Measurements from ENCODE around the gene GRIN2A. TPM values are rescaled to one million over a fixed set of nuclear protein-coding genes. Genes with fewer than 3 reads are reported as not detected.

GRIN2A gene
- total and polyA plus RNA-seq, 2 of the 13 experiments (the other 11 are each of a cell fraction or from before 2014, with no cell fraction given) = not detected

DNA sequence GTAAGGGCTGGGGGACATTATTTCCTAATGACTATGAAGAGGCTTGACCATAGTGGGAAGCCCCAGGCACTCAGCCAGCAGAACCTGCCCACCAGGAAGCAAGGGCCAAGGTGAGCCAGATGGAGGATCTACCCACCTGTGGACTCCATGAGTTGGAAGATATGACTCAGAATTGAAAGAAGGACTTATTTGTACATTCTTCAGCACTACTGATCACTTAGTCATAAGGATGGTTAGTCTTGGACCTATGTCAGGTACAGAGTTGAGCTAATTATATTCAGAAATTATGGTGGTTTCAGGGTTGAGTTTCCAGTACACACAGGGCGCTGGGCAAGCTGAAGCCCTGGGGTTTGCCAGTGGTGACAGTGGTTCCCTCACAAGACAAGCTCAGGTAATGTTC is 24.0 kb upstream of the GRIN2A start:
- peaks cover 0 to 7% of the 10 kb centered on the region in 2 experiments; a peak in 2 of 5 replicates for H3K27me3 ChIP-seq (ENCODE audit: control insufficient read depth in 1 of 2, insufficient read depth in 2 of 2, low read length in 2 of 2)
- WGBS (ENCODE audit: low lambda C conversion rate) = 0% methylated on average over 1 of the region's 1 CpG
- ATAC-seq (no peak), DNase-seq (ENCODE audit: low spot score) (no peak), FAIRE-seq (no peak)
- H3K27ac ChIP-seq (ENCODE audit: extremely low read length, insufficient read depth, low read length) = no peak overlapping the region
- no peak overlapping the region for H3K9ac ChIP-seq (ENCODE audit: insufficient read depth, low read depth, low read length)
- H4K20me1 ChIP-seq (ENCODE audit: insufficient read depth, low read length) = no peaks in the 10 kb centered on the region
- in situ Hi-C loops (cut with HindIII; ENCODE audit: extremely low pct_ligation_motif_present, low pct_unique_long_range_greater_than_20kb) (no loop called here), intact Hi-C loops (cut with micrococcal nuclease; ENCODE audit: unreplicated experiment) (no loop called here)
- peaks cover 8% of the 10 kb centered on the region for H3K9me3 ChIP-seq (ENCODE audit: low read length)
- no peaks in the 10 kb centered on the region for H3K36me3 ChIP-seq (replicated peaks in 1 of 2; ENCODE audit: control insufficient read depth in 1 of 2, insufficient read depth in 2 of 2, low read length in 2 of 2)
- H3K4me1 ChIP-seq (ENCODE audit: insufficient read depth, low read length) = peaks cover 10% of the 10 kb centered on the region
- H3K79me2 ChIP-seq (ENCODE audit: insufficient read depth, low read length) = no peaks in the 10 kb centered on the region
- no peak overlapping the region for H3K4me2 ChIP-seq (ENCODE audit: low read depth, low read length)
- no peak for TF ChIP-seq ZNF34 (CRISPR knock-in tag; IDR thresholded peaks at IDR 0.05; ENCODE audit: borderline replicate concordance)
- TF ChIP-seq TBP (CRISPR knock-in tag; IDR thresholded peaks at IDR 0.05) = no peak
- TF ChIP-seq ARNT (IDR thresholded peaks at IDR 0.05) = no peak
- no peak for TF ChIP-seq ZNF205 (CRISPR knock-in tag; IDR thresholded peaks at IDR 0.05)
- no peak for TF ChIP-seq LBX2 (CRISPR knock-in tag; IDR thresholded peaks at IDR 0.05; ENCODE audit: borderline replicate concordance)
- BruUV-seq (replicated peaks) = no TSS peak
- CTCF ChIA-PET (ENCODE audit: low intra/inter-chr PET ratio, low total read pairs) = no interaction called here
- H3K4me3 ChIP-seq (replicated peaks in 1 of 3; ENCODE audit: insufficient read depth in 1 of 3, low read depth in 2 of 3, low read length in 3 of 3) = no peak overlapping the region
- no peak overlapping the region for H2AFZ ChIP-seq (ENCODE audit: low read length)
- POLR2A ChIA-PET = no interaction called here

GRCh38 chr16:10205688-10206087 is 23.5 kb upstream of the GRIN2A start:
- DNase-seq (ENCODE audit: low spot score) = no peak

More at GRCh38 chr16:10205688-10206087, 23.5 kb upstream of the GRIN2A start:
- Histone ChIP-seq H3K36me3 (replicated peaks in 1 of 2; ENCODE audit: control insufficient read depth in 1 of 2, insufficient read depth in 2 of 2, low read length in 2 of 2) (no peaks in the 10 kb centered on the region), H2AFZ (ENCODE audit: low read length) (no peak overlapping the region), H3K79me2 (ENCODE audit: insufficient read depth, low read length) (no peaks in the 10 kb centered on the region), H3K27me3 (ENCODE audit: control insufficient read depth in 1 of 2, insufficient read depth in 2 of 2, low read length in 2 of 2) (peaks cover 0 to 7% of the 10 kb centered on the region in 2 experiments; a peak in 2 of 5 replicates), H3K27ac (ENCODE audit: extremely low read length, insufficient read depth, low read length) (no peak overlapping the region), H3K4me2 (ENCODE audit: low read depth, low read length) (no peak overlapping the region), H3K4me1 (ENCODE audit: insufficient read depth, low read length) (peaks cover 10% of the 10 kb centered on the region), H4K20me1 (ENCODE audit: insufficient read depth, low read length) (no peaks in the 10 kb centered on the region), H3K9me3 (ENCODE audit: low read length) (peaks cover 8% of the 10 kb centered on the region), H3K4me3 (replicated peaks in 1 of 3; ENCODE audit: insufficient read depth in 1 of 3, low read depth in 2 of 3, low read length in 3 of 3) (no peak overlapping the region), H3K9ac (ENCODE audit: insufficient read depth, low read depth, low read length) (no peak overlapping the region)
- intact Hi-C loops (cut with micrococcal nuclease; ENCODE audit: unreplicated experiment) = no loop called here
- TF ChIP-seq AHR (CRISPR knock-in tag; IDR thresholded peaks at IDR 0.05) (no peak), ARNT (IDR thresholded peaks at IDR 0.05) (no peak), ZNF460 (CRISPR knock-in tag; IDR thresholded peaks at IDR 0.05; ENCODE audit: borderline replicate concordance) (0 out of 2 replicates have a peak, but pooled peaks have one; percentile 5), ZNF672 (CRISPR knock-in tag; IDR thresholded peaks at IDR 0.05) (no peak), ZNF747 (CRISPR knock-in tag; IDR thresholded peaks at IDR 0.05; ENCODE audit: borderline replicate concordance) (no peak), FOSL1 (CRISPR knock-in tag; IDR thresholded peaks at IDR 0.05; ENCODE audit: borderline replicate concordance) (no peak)
- WGBS (ENCODE audit: low lambda C conversion rate) = 68% methylated on average over 7 of the region's 7 CpGs
- FAIRE-seq (no peak), ATAC-seq (no peak)
- CTCF ChIA-PET (ENCODE audit: low intra/inter-chr PET ratio, low total read pairs) = no interaction called here
- POLR2A ChIA-PET = no interaction called here
- in situ Hi-C loops (cut with HindIII; ENCODE audit: extremely low pct_ligation_motif_present, low pct_unique_long_range_greater_than_20kb) = no loop called here
- BruUV-seq (replicated peaks) = no TSS peak

All from HepG2 (cell line).